Measurements from ENCODE around the gene EXPH5. TPM values are rescaled to one million over a fixed set of nuclear protein-coding genes. Genes with fewer than 3 reads are reported as not detected.

The EXPH5 gene
- total RNA-seq, 3 donors from 2014 or later (not counting 1 experiment from before 2014, with no cell fraction given), result 1.5 to 5.4 (median 2.6) TPM

GRCh38 chr11:108551651-108552462 is 41.7 kb downstream of the EXPH5 start:
- Histone ChIP-seq H3K36me3 (ENCODE audit: control insufficient read depth, insufficient read depth, low read length) (no peaks in the 10 kb centered on the region), H3K27me3 (ENCODE audit: control insufficient read depth, insufficient read depth, low read length) (no peaks in the 10 kb centered on the region), H3K9me3 (ENCODE audit: control insufficient read depth, insufficient read depth, low read length) (no peaks in the 10 kb centered on the region), H3K4me1 (ENCODE audit: control insufficient read depth, insufficient read depth, low read length) (no peaks in the 10 kb centered on the region), H3K4me3 (ENCODE audit: low read length) (no peak overlapping the region), H3K27ac (ENCODE audit: low read length) (no peak overlapping the region)
- intact Hi-C loops (cut with micrococcal nuclease), result no loop called here
- no peaks in the 10 kb centered on the region for H3K4me1 Mint-ChIP-seq
- no peaks in the 10 kb centered on the region for H3K9me3 Mint-ChIP-seq
- no peak for TF ChIP-seq CTCF (IDR thresholded peaks at IDR 0.05)
- no peak for ATAC-seq
- no peak overlapping the region for H3K27ac Mint-ChIP-seq
- no peak overlapping the region for H3K4me3 Mint-ChIP-seq
- 84% methylated on average over 8 of the region's 10 CpGs for WGBS (ENCODE audit: insufficient coverage)
- no peaks in the 10 kb centered on the region for H3K36me3 Mint-ChIP-seq
- no peaks in the 10 kb centered on the region for H3K27me3 Mint-ChIP-seq (ENCODE audit: low read depth in 2 of 2)
- no peak for DNase-seq

GRCh38 chr11:108549319-108549885 is 44.2 kb downstream of the EXPH5 start:
- Mint-ChIP-seq H3K4me3 (no peak overlapping the region), H3K27me3 (ENCODE audit: low read depth in 2 of 2) (no peaks in the 10 kb centered on the region), H3K27ac (no peak overlapping the region), H3K9me3 (no peaks in the 10 kb centered on the region), H3K4me1 (no peaks in the 10 kb centered on the region), H3K36me3 (no peaks in the 10 kb centered on the region)
- ATAC-seq (no peak), DNase-seq (no peak)
- WGBS (ENCODE audit: insufficient coverage), result 95% methylated on average over 3 of the region's 3 CpGs
- intact Hi-C loops (cut with micrococcal nuclease), result no loop called here
- no peak for TF ChIP-seq CTCF (IDR thresholded peaks at IDR 0.05)
- H3K4me1 ChIP-seq (ENCODE audit: control insufficient read depth, insufficient read depth, low read length), result no peaks in the 10 kb centered on the region
- H3K36me3 ChIP-seq (ENCODE audit: control insufficient read depth, insufficient read depth, low read length), result no peaks in the 10 kb centered on the region
- H3K27ac ChIP-seq (ENCODE audit: low read length), result no peak overlapping the region
- H3K27me3 ChIP-seq (ENCODE audit: control insufficient read depth, insufficient read depth, low read length), result no peaks in the 10 kb centered on the region
- no peak overlapping the region for H3K4me3 ChIP-seq (ENCODE audit: low read length)
- no peaks in the 10 kb centered on the region for H3K9me3 ChIP-seq (ENCODE audit: control insufficient read depth, insufficient read depth, low read length)

- H3K4me3 Mint-ChIP-seq, result no peak overlapping the region
- no peaks in the 10 kb centered on the region for H3K9me3 ChIP-seq (ENCODE audit: control insufficient read depth, insufficient read depth, low read length)
- H3K27ac Mint-ChIP-seq, result no peak overlapping the region
- H3K36me3 ChIP-seq (ENCODE audit: control insufficient read depth, insufficient read depth, low read length), result no peaks in the 10 kb centered on the region
- intact Hi-C loops (cut with micrococcal nuclease), result no loop called here
- 90% methylated on average over 5 of the region's 5 CpGs for WGBS (ENCODE audit: insufficient coverage)
- ATAC-seq, result no peak
- no peaks in the 10 kb centered on the region for H3K27me3 ChIP-seq (ENCODE audit: control insufficient read depth, insufficient read depth, low read length)
- H3K4me1 ChIP-seq (ENCODE audit: control insufficient read depth, insufficient read depth, low read length), result no peaks in the 10 kb centered on the region
- H3K9me3 Mint-ChIP-seq, result no peaks in the 10 kb centered on the region
- H3K27ac ChIP-seq (ENCODE audit: low read length), result no peak overlapping the region
- no peak overlapping the region for H3K4me3 ChIP-seq (ENCODE audit: low read length)
- TF ChIP-seq CTCF (IDR thresholded peaks at IDR 0.05), result no peak
- no peaks in the 10 kb centered on the region for H3K4me1 Mint-ChIP-seq
- no peaks in the 10 kb centered on the region for H3K27me3 Mint-ChIP-seq (ENCODE audit: low read depth in 2 of 2)
- H3K36me3 Mint-ChIP-seq, result no peaks in the 10 kb centered on the region
- DNase-seq, result no peak
These were observed 47.6 kb downstream of the EXPH5 start for GRCh38 chr11:108545909-108546501.

All from natural killer cell (primary cell).